ENCODE measurements around the gene RNF6.
"Not testable (repeated sequence)": the region's sequence is repeated elsewhere in the genome, so short reads cannot be mapped to it uniquely, and the experiment has no call there.

The RNF6 gene

GRCh38 chr13:26221721-26222519, at the start of gene RNF6:
TSS of gene RNF6 (minus strand) at chr13:26222314. CDS start at chr13:26219649, 2,665 bp downstream.
- peak; percentile 99 for DNase-seq

GRCh38 chr13:26270707-26271106, 48.6 kb upstream of the RNF6 start:
- DNase-seq: no peak

- no peak for DNase-seq
Measured at GRCh38 chr13:26266311-26266710, 44.2 kb upstream of the RNF6 start.

- DNase-seq: no peak
Measured at GRCh38 chr13:26262156-26262555, 40.0 kb upstream of the RNF6 start.

- DNase-seq: no peak
Measured at GRCh38 chr13:26259634-26260033, 37.5 kb upstream of the RNF6 start.

GRCh38 chr13:26257049-26257448, 34.9 kb upstream of the RNF6 start:
- DNase-seq: no peak

- DNase-seq: peak; percentile 9
Measured at GRCh38 chr13:26255691-26256277, 33.7 kb upstream of the RNF6 start.

GRCh38 chr13:26255115-26255514, 33.0 kb upstream of the RNF6 start:
- no peak for DNase-seq

GRCh38 chr13:26254583-26255111, 32.5 kb upstream of the RNF6 start:
- peak; percentile 31 for DNase-seq

- peak; percentile 90 for DNase-seq
Measured at GRCh38 chr13:26253787-26254582, 31.9 kb upstream of the RNF6 start, which contains the start of gene CDK8. TSS of gene CDK8 (plus strand) at chr13:26254129. CDS start at chr13:26254642, 513 bp downstream.

GRCh38 chr13:26253262-26253786, 31.2 kb upstream of the RNF6 start:
- no peak for DNase-seq

- not testable (repeated sequence) for DNase-seq
Measured at GRCh38 chr13:26252006-26252405, 29.9 kb upstream of the RNF6 start.

- DNase-seq: no peak
Measured at GRCh38 chr13:26249551-26249950, 27.4 kb upstream of the RNF6 start.

GRCh38 chr13:26247608-26248007, 25.5 kb upstream of the RNF6 start:
- no peak for DNase-seq

GRCh38 chr13:26247011-26247410, 24.9 kb upstream of the RNF6 start:
- DNase-seq: no peak

GRCh38 chr13:26246154-26246553, 24.0 kb upstream of the RNF6 start:
- DNase-seq: no peak

- no peak for DNase-seq
Measured at GRCh38 chr13:26236296-26236695, 14.2 kb upstream of the RNF6 start.

GRCh38 chr13:26230703-26231102, 8.6 kb upstream of the RNF6 start:
- DNase-seq: peak; percentile 16

GRCh38 chr13:26229080-26229615, 7.0 kb upstream of the RNF6 start:
- no peak for DNase-seq

- DNase-seq: no peak
Measured at GRCh38 chr13:26228096-26228495, 6.0 kb upstream of the RNF6 start.

- DNase-seq: no peak
Measured at GRCh38 chr13:26227166-26227971, 5.3 kb upstream of the RNF6 start.

Measured in GF-D8 (cell line).